Measurements from ENCODE around the gene TNFRSF9.

TNFRSF9 gene

GRCh38 chr1:7940745-7941436 is at the start of gene TNFRSF9:
TSS of gene TNFRSF9 (minus strand) at chr1:7940839. CDS start at chr1:7939994, 845 bp downstream.
- no peak for TF ChIP-seq CTCF (IDR thresholded peaks at IDR 0.05; ENCODE audit: low read depth, low read length)
- H3K4me3 ChIP-seq (ENCODE audit: low read depth, low read length), result no peak within 1 kb of the TSS

- H3K4me3 ChIP-seq (ENCODE audit: low read depth, low read length), result no peak overlapping the region
- TF ChIP-seq CTCF (IDR thresholded peaks at IDR 0.05; ENCODE audit: low read depth, low read length), result no peak
Measured at GRCh38 chr1:7989762-7990428, 49.3 kb upstream of the TNFRSF9 start.

- TF ChIP-seq CTCF (IDR thresholded peaks at IDR 0.05; ENCODE audit: low read depth, low read length), result no peak
- no peak overlapping the region for H3K4me3 ChIP-seq (ENCODE audit: low read depth, low read length)
Measured at GRCh38 chr1:7988576-7988975, 47.9 kb upstream of the TNFRSF9 start.

- TF ChIP-seq CTCF (IDR thresholded peaks at IDR 0.05; ENCODE audit: low read depth, low read length), result no peak
Measured at GRCh38 chr1:7987528-7987927, 46.9 kb upstream of the TNFRSF9 start.

GRCh38 chr1:7985851-7986612 is 45.4 kb upstream of the TNFRSF9 start:
- no peak overlapping the region for H3K4me3 ChIP-seq (ENCODE audit: low read depth, low read length)
- no peak for TF ChIP-seq CTCF (IDR thresholded peaks at IDR 0.05; ENCODE audit: low read depth, low read length)

More at GRCh38 chr1:7987528-7987927, 46.9 kb upstream of the TNFRSF9 start:
- H3K4me3 ChIP-seq (ENCODE audit: low read depth, low read length), result no peak overlapping the region

GRCh38 chr1:7984811-7985210 is 44.2 kb upstream of the TNFRSF9 start:
- TF ChIP-seq CTCF (IDR thresholded peaks at IDR 0.05; ENCODE audit: low read depth, low read length), result no peak
- H3K4me3 ChIP-seq (ENCODE audit: low read depth, low read length), result no peak overlapping the region

All from WI38 (cell line).